ENCODE data around the gene DNAH1. TPM values are rescaled to one million over a fixed set of nuclear protein-coding genes. Genes with fewer than 3 reads are reported as not detected.

Gene DNAH1
- total RNA-seq, 1 donor from 2014 or later, result 7.3 TPM

DNA sequence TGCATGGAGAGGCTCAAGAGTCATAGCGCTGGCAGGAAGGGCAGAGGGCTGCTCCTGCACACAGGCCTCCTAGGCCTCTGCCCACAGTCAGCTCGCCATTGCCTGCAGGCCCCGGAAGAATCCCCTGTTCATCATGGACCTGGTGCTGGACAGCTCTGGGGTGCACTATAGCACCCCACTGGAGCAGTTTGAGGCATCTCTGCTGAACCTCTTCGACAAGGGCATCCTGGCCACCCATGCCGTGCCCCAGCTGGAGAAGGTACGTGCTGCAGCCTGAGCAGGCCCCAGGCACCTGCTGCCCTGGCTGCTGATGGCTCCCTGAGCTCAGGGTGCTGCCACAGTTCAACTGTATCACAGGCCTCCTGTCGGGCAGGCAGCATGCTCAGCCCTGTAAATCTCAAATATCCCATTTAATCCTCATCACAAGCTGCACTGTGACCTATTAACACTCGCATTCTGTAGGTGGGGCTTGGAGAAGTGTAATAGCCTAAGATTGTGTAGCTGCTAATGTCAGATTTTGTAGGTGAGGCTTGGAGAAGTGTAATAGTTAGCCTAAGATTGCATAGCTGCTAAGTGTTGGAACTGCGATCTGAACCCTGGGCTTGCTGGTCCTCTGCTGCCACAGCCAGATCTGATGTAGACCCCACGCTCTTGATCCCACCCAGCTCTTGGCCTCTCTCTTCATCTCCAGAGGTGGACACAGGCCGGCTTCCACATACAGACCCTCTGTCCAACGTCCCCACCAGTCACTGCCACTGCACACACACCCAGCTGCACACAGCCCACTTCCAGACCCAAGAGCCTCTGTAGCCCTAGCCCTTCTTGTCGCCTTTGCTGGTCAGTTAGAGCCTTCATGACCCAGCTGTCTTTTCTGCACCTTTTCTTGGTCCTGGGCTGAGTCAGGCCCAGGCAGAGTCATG is 31.9 kb downstream of the DNAH1 start:
- no peak overlapping the region for H3K27ac Mint-ChIP-seq
- no peak for DNase-seq (ENCODE audit: extremely low spot score, unreplicated experiment)
- peaks cover 3% of the 10 kb centered on the region for H3K4me1 Mint-ChIP-seq (ENCODE audit: unreplicated experiment)
- H3K36me3 Mint-ChIP-seq, result no peaks in the 10 kb centered on the region
- no peaks in the 10 kb centered on the region for H3K27me3 Mint-ChIP-seq
- H3K4me3 Mint-ChIP-seq, result no peak overlapping the region
- TF ChIP-seq, protein P1, sequence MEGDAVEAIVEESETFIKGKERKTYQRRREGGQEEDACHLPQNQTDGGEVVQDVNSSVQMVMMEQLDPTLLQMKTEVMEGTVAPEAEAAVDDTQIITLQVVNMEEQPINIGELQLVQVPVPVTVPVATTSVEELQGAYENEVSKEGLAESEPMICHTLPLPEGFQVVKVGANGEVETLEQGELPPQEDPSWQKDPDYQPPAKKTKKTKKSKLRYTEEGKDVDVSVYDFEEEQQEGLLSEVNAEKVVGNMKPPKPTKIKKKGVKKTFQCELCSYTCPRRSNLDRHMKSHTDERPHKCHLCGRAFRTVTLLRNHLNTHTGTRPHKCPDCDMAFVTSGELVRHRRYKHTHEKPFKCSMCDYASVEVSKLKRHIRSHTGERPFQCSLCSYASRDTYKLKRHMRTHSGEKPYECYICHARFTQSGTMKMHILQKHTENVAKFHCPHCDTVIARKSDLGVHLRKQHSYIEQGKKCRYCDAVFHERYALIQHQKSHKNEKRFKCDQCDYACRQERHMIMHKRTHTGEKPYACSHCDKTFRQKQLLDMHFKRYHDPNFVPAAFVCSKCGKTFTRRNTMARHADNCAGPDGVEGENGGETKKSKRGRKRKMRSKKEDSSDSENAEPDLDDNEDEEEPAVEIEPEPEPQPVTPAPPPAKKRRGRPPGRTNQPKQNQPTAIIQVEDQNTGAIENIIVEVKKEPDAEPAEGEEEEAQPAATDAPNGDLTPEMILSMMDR (conservative IDR thresholded peaks at IDR 0.05), result no peak
- no peaks in the 10 kb centered on the region for H3K9me3 Mint-ChIP-seq

DNA sequence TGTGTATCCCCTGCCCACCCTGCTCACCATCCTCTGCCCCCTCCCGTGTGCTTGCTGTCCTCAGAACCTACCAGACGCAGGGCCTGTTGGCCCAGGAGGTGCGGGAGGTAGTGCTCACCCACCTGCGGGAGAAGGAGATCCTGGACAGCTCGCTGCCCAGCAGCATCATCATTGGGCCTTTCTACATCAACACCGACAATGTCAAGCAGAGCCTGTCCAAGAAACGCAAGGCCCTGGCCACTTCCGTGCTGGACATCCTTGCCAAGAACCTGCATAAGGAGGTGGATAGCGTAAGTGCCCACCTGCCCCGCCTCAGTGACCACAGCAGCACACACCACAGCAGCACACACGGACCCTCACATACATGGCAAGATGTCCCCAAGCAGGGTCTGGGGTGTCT is 33.0 kb downstream of the DNAH1 start:
- TF ChIP-seq, protein P1 (conservative IDR thresholded peaks at IDR 0.05), result no peak
- Mint-ChIP-seq H3K27ac (no peak overlapping the region), H3K27me3 (no peaks in the 10 kb centered on the region), H3K4me1 (ENCODE audit: unreplicated experiment) (peaks cover 3% of the 10 kb centered on the region), H3K4me3 (no peak overlapping the region), H3K36me3 (no peaks in the 10 kb centered on the region), H3K9me3 (no peaks in the 10 kb centered on the region)
- DNase-seq (ENCODE audit: extremely low spot score, unreplicated experiment), result no peak

DNA sequence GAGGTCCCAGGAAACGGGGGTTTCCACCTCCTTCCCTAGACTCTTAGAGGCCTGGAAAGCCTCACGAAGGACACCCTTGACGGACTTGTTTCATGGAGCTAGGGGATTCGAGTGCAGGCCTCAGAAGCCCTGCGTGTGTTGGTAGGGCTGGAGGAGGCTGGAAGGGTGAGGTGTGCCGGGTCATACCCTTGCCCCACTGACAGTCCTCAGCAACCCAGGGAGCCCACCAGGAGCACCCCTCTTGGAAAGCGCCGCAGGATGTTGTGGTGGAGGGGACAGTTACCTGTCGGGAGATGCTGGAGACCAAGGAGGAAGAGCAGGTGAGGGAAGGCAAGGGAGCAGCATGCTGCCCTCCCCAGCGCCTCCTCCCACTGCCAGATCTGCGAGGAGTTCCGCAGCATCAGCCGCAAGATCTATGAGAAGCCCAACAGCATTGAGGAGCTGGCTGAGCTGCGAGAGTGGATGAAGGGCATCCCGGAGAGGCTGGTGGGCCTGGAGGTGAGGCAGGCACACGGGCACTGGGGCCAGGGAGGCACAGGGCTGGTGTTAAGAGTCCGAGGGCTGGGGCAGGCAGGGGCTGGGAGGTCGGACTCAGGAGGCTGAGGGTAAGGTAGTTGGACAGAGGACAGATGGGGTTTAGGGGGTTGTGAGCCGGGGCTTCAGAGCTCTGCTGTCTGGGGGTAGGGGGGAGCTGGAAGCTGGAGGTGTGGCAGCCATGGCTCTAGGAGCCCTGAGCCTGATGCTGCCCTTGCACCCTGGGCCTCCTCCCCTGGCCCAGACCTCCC is 33.7 kb downstream of the DNAH1 start:
- Mint-ChIP-seq H3K4me3 (no peak overlapping the region), H3K9me3 (no peaks in the 10 kb centered on the region), H3K27me3 (no peaks in the 10 kb centered on the region), H3K27ac (no peak overlapping the region), H3K4me1 (ENCODE audit: unreplicated experiment) (peaks cover 3% of the 10 kb centered on the region), H3K36me3 (no peaks in the 10 kb centered on the region)
- DNase-seq (ENCODE audit: extremely low spot score, unreplicated experiment), result no peak
- TF ChIP-seq, protein P1 (conservative IDR thresholded peaks at IDR 0.05), result no peak

DNA sequence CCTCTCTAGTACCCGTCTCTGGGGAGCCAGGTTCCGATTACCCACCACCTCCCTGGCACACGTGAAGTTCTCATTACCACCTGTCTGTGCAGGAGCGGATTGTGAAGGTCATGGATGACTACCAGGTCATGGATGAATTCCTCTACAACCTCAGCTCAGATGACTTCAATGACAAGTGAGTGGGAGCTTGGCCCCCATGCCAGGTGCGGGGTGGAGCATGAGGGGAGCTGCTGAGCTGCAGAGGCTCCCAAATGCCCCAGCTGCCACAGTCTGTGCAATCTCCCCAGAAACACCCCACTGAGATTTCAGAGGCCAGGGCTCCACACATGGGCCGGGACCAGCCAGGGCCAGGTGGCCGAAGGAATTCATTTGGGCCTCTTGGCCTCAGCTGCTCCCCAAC is 34.3 kb downstream of the DNAH1 start:
- TF ChIP-seq, protein P1 (conservative IDR thresholded peaks at IDR 0.05), result no peak
- H3K9me3 Mint-ChIP-seq, result no peaks in the 10 kb centered on the region
- H3K27ac Mint-ChIP-seq, result no peak overlapping the region
- DNase-seq (ENCODE audit: extremely low spot score, unreplicated experiment), result no peak
- H3K4me3 Mint-ChIP-seq, result no peak overlapping the region
- H3K36me3 Mint-ChIP-seq, result no peaks in the 10 kb centered on the region
- no peaks in the 10 kb centered on the region for H3K27me3 Mint-ChIP-seq
- peaks cover 3% of the 10 kb centered on the region for H3K4me1 Mint-ChIP-seq (ENCODE audit: unreplicated experiment)

DNA sequence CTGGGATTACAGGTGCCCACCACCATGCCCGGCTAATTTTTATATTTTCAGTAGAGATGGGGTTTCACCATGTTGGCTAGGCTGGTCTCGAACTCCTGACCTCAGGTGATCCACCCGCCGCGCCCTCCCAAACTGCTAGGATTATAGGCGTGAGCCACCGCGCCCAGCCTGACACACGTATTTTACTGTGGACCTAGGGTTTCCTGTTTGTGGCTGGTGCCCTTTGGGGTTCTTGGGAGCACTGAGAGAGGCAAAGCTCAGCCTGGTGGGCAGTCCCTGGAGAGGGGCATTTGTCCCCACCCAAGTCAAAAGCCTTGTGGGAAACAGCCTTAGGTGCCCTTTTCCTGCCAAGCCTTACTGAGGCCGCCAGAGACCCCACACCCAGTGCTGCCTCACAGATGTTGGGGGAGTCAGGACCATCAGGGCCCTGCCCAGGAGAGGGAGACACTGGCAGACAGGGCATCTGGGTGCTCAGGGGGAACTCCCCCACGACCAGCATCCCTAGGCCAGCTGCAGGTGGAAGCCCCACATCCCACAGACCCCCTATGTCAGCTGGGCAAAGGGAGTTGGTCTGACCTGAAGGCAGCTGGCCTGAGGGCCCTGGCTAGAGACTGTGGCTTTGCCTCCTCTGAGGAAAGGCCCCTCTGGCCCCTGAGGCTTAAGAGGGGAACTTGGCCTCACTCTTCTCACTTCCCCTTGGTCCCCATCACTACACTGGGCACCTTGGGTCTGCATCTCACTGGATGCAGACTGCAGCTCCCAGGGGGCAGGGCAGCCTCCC is 35.1 kb downstream of the DNAH1 start:
- H3K27me3 Mint-ChIP-seq, result no peaks in the 10 kb centered on the region
- H3K4me3 Mint-ChIP-seq, result no peak overlapping the region
- H3K36me3 Mint-ChIP-seq, result no peaks in the 10 kb centered on the region
- no peak overlapping the region for H3K27ac Mint-ChIP-seq
- H3K9me3 Mint-ChIP-seq, result no peaks in the 10 kb centered on the region
- peaks cover 3% of the 10 kb centered on the region for H3K4me1 Mint-ChIP-seq (ENCODE audit: unreplicated experiment)
- TF ChIP-seq, protein P1 (conservative IDR thresholded peaks at IDR 0.05), result no peak
- DNase-seq (ENCODE audit: extremely low spot score, unreplicated experiment), result no peak

Measured in type B pancreatic cell (in vitro differentiated cells).